Activated CD4-positive, alpha-beta T cell treated with anti-CD3 and anti-CD28 coated beads, Interleukin-2, amount 50 U/mL, for 16 hours (primary cell): Measurements from ENCODE around the gene COPZ2.
A peak's percentile ranks its signal among the peaks of the same experiment; 100 is the strongest.

Experiments
- DNase-seq: peaks from one replicate; pipeline ENCODE4 v3.0.0-alpha.2; 2020

COPZ2 gene

GRCh38 chr17:47982645-47983390 is 54.8 kb downstream of the COPZ2 start:
- DNase-seq, result no peak

DNA sequence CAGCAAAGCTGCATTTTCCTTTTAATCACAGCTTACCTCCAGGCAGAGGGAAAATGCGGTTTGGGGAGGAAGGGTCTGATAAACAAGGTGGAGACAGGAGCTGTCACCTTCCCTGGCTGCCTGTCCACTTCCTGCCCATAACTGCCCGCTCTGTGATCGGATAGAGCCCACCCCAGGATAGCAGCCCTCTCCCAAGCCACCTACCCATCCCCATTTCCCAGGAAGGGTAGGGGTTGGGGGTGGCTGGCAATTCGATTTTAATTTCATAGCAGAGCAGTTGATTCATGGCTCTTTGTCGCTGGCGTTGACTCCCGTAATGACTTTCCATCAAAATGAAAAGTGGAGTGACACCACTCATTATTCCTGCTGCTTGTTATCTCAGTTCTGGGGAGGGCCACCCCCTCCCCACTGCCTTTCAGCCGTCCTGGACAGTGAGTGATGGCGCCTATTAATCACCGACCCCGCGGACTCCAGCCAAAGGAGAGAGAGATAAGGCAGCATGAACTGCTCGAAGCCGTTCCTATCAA is 55.4 kb downstream of the COPZ2 start:
- DNase-seq, result no peak

GRCh38 chr17:47981462-47981861 is 56.1 kb downstream of the COPZ2 start:
- peak; percentile 50 for DNase-seq

- no peak for DNase-seq
These were observed 57.1 kb downstream of the COPZ2 start for GRCh38 chr17:47980541-47980940.

GRCh38 chr17:47978324-47978723 is 59.3 kb downstream of the COPZ2 start:
- DNase-seq, result peak; percentile 61
